GM18867 (cell line): Measurements from ENCODE around the gene EVPL.
"Not testable (repeated sequence)": the region's sequence is repeated elsewhere in the genome, so short reads cannot be mapped to it uniquely, and the experiment has no call there.

Source experiments
- ATAC-seq: cut with Tn5 transposase; IDR thresholded peaks from one replicate; pipeline ENCODE4 v1.9.1; 2021; ENCODE audit warnings: mild to moderate bottlenecking, moderate library complexity; ENCODE audit not compliant: unreplicated experiment

EVPL gene

GRCh38 chr17:76027159-76027839 lies at the start of gene EVPL:
TSS of gene EVPL (minus strand) at chr17:76027306. CDS start at chr17:76027198, 108 bp downstream.
- no peak for ATAC-seq

GRCh38 chr17:76076146-76076764 lies 49.1 kb upstream of the EVPL start:
- ATAC-seq, result no peak

- no peak for ATAC-seq
These were observed 48.4 kb upstream of the EVPL start for GRCh38 chr17:76075364-76076145.

- ATAC-seq, result no peak
These were observed 47.6 kb upstream of the EVPL start, which contains the start of gene GALR2 for GRCh38 chr17:76074390-76075363. TSS of gene GALR2 (plus strand) at chr17:76074781. CDS start at chr17:76074884, 103 bp downstream.

- ATAC-seq, result peak; percentile 86
These were observed 45.2 kb upstream of the EVPL start, which contains the start of gene SRP68 for GRCh38 chr17:76072148-76072858. TSS of gene SRP68 (minus strand) at chr17:76072517. CDS start at chr17:76072491, 26 bp downstream.

- ATAC-seq, result no peak
These were observed 44.5 kb upstream of the EVPL start for GRCh38 chr17:76071531-76072147.

GRCh38 chr17:76065775-76066174 lies 38.7 kb upstream of the EVPL start:
- ATAC-seq, result no peak

- peak; percentile 47 for ATAC-seq
These were observed 36.9 kb upstream of the EVPL start for GRCh38 chr17:76063875-76064546.

GRCh38 chr17:76058264-76058663 lies 31.2 kb upstream of the EVPL start:
- ATAC-seq, result not testable (repeated sequence)

GRCh38 chr17:76056882-76057281 lies 29.8 kb upstream of the EVPL start:
- ATAC-seq, result no peak

- ATAC-seq, result no peak
These were observed 27.0 kb upstream of the EVPL start for GRCh38 chr17:76054112-76054476.

GRCh38 chr17:76053246-76054111 lies 26.4 kb upstream of the EVPL start:
- no peak for ATAC-seq

- no peak for ATAC-seq
These were observed 24.5 kb upstream of the EVPL start for GRCh38 chr17:76051561-76051960.

GRCh38 chr17:76050538-76051467 lies 23.7 kb upstream of the EVPL start:
- ATAC-seq, result no peak

- ATAC-seq, result no peak
These were observed 22.9 kb upstream of the EVPL start for GRCh38 chr17:76049836-76050537.

- no peak for ATAC-seq
These were observed 22.1 kb upstream of the EVPL start for GRCh38 chr17:76049239-76049638.
